Measurements from ENCODE around the gene SYT2.

- TF ChIP-seq CTCF (conservative IDR thresholded peaks at IDR 0.05; ENCODE audit: low read depth, low read length) = no peak
- no peak for TF ChIP-seq EZH2 (IDR thresholded peaks at IDR 0.05; ENCODE audit: borderline replicate concordance, low read depth, low read length, poor library complexity, severe bottlenecking)
Observed at GRCh38 chr1:202659974-202660373, 50.3 kb downstream of the SYT2 start.

Measured in A673 (cell line).